GM19035 (cell line): ENCODE measurements around the gene RNF181.
A peak's percentile ranks its signal among the peaks of the same experiment; 100 is the strongest.
"Not testable (repeated sequence)": the region's sequence is repeated elsewhere in the genome, so short reads cannot be mapped to it uniquely, and the experiment has no call there.

Experiments used
- ATAC-seq: cut with Tn5 transposase; IDR thresholded peaks from one replicate; pipeline ENCODE4 v1.9.1; 2021; ENCODE audit not compliant: unreplicated experiment

RNF181 gene

DNA sequence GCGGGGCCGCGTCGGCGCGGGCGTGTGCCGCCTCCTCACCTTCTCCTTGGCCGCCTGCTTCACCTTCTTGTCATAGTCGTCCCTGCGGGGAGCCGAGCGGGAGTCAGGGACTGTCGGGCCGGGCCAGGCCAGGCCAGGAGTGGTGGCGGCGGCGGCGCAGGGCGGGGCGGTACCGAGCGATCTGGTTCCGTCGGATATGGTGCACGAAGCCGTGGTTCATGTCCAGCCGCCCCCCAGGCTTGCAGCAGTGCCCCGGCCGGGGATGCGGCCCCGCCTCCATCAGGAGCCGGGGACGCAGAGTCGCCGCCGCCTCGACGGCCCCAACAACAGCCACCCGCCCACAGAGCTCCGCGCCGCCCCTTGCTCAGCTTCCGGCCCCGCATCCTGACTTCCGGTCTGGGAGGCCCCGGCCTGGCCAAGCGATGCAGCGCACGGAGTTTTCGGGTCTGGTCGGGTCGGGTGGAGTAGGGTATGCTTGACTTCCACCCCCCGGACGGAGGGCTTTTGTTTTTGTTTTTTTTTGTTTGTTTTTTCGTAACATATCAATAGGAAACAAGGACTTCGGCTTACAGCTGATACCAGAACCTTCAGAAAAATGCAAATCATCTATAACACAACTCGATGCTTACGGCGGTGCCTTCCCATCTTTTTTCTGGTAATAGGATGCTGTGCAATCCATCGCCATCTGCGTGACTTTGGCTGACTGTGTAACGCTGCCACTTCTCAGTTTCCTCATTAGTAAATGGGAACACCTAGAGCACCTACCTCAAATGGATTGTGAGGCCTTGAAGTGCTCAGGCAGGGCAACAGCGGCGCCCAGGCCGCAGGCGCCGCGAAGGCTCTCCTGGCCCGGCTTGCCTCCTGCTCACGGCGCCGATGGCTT lies 16.4 kb downstream of the RNF181 start, which contains the start of gene C2orf68:
Gene C2orf68 (minus strand): TSS at position 362 of the 883 bp plus-strand sequence. CDS start 82 bp downstream, at position 280.
- peak; percentile 75 for ATAC-seq

DNA sequence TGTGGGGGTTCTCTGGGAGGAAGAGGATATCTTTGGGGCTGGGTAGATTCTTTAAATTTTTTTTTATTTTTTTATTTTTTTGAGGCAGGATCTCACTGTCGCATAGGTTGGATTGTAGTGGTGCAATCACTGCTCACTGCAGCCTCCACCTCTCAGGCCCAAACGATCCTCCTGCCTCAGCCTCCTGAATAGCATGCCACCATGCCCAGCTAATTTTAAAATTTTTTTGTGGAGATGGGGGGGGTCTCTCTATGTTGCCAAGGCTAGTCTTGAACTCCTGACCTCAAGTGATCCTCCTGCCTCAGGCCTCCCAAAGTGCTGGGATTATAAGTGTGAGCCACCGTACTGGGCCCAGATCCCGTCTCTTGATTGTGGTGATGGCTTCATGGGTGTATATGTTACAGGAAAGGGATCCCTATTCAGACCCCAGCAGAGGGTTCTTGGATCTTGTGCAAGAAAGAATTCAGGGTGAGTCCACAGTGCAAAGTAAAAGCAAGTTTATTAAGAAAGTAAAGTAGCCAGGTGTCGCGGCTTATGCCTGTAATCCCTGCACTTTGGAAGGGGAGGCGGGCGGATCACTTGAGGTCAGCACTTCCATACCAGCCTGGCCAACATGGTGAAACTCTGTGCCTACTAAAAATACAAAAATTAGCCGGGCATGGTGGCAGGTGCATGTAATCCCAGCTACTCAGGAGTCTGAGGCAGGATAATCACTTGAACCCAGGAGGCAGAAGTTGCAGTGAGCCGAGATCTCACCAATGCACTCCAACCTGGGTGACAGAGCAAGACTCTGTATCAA lies 18.4 kb downstream of the RNF181 start:
- ATAC-seq = no peak

DNA sequence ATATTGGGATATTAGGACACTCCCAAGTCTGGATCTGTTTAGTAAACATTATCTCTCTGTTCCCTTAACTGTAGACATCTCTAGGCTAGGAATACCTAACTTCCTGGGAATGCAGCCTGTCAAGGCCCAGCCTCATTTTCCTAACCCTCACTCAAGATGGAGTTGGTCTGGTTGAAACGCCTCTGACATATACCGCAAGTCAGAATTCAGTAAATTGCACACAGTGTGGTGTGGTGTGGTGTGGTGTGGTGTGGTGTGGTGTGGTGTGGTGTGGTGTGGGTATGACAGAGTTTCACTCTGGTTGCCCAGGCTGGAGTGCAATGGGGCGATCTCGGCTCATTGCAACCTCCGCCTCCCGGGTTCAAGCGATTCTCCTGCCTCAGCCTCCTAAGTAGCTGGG lies 19.2 kb downstream of the RNF181 start:
- not testable (repeated sequence) for ATAC-seq

DNA sequence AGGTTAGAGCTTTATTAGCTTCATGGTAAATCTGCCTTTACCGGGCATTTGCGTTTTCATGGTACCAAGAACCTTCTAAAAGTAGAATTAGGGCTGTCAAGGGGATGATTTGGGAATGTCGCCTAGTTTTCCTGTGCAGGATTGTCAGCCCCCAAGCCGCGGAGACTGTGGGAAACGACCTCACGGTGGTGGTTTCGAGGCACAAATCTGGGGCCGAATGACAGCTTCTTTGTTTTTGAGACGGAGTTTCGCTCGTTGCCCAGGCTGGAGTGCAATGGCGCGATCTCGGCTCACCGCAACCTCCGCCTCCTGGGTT lies 19.8 kb downstream of the RNF181 start:
- no peak for ATAC-seq

DNA sequence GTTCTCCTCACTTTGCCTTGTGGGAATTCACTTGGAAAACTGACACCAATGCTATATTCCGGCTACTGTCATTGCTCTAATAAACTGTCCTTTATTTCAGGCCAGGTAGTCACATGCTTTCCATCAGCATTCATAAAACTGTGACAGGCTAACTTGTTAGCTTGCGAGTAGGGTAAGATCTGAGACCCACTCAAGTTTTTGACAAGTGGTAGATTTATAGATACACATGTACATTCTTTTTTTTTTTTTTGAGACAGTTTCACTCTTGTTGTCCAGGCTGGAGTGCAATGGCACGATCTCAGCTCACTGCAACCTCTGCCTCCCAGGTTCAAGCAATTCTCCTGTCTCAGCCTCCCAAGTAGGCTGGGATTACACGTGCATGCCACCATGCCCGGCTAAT lies 22.2 kb downstream of the RNF181 start:
- not testable (repeated sequence) for ATAC-seq

DNA sequence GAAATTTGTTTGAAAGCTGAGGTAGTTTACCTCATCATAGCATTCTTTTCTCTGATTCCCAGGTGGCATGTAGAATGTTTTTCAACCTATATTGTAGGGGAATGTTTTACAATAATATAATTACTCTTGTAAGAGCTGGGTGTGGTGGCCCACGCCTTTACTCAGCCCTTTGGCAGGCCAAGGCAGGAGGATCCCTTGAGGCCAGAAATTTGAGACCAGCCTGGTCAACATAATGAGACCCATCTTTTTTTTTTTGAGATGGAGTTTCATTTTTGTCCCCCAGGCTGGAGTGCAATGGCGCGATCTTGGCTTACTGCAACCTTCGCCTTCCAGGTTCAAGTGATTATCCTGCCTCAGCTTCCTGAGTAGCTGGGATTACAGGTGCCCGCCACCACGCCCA lies 24.1 kb downstream of the RNF181 start:
- no peak for ATAC-seq

DNA sequence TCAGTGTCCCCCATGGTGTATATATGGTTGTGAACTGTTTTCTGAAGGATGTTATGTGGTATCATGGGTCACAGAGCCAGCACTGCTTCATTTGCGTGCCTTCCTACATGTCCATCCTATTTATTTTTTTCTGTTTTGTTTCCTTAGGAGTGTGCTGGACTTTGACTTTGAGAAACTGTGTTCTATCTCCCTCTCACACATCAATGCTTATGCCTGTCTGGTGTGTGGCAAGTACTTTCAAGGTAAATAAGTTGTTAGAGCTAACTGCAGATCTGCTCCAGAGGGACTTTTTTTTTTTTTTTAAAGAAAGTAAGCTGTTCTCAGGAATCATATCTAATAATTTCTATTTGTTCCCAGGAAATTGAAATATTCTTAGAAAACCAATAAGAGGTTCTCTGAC lies 25.8 kb downstream of the RNF181 start:
- no peak for ATAC-seq

DNA sequence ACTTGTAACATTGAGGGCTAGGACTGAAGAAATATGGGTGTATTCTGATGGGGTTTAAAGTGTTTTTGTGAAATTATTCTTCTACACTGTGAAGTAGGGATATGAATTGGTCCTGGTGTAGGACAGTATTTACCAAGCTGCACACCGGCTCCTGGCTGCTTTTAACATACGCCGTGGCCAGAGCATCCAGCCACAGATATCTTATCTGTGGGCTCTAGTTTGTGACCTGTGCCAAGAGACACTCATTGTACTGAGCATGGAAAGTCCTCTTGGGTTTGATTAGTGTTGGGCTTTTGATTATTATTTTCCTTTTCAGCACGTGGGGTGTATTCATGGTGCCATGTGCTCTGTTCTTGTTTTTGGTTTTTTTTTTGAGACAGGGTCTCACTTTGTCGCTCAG lies 28.4 kb downstream of the RNF181 start:
- ATAC-seq = no peak

DNA sequence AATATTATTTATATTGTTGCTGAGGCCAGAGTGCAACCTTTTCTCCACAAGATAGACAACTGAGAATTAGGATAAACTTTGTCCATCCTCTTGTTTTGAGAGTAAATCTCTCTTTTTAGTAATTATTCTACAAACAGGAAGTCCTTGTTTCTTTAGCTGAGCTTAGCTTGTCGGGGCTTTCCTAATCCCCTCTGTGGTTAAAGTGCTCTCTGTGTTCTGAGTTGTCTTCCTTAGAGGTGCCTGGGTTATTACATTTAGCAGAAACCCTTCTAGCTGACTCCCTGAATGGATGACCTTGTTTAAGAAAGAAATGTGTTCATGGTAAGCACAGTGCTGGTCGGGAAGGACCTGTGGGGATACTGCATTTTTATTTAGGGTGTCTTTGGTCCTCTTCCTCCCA lies 33.1 kb downstream of the RNF181 start:
- ATAC-seq = no peak

DNA sequence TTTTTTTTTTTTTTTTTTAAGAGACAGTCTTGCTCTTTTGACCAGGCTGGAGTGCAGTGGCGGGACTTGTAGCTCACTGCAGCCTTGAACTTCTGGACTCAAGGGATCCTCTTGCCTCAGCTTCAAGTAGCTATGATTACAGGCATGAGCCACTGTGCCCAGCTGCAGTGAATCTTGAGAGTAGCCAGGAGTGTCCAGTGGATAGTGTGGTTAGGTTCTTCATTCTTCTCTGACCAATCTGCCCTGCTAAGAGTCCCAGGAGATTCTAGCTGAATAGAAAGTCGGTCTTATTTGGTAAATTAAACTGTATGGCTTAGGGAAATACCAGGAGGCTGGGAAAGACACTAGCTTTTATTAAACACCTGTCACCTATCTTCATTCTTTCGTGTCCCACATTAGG lies 35.8 kb downstream of the RNF181 start:
- no peak for ATAC-seq

DNA sequence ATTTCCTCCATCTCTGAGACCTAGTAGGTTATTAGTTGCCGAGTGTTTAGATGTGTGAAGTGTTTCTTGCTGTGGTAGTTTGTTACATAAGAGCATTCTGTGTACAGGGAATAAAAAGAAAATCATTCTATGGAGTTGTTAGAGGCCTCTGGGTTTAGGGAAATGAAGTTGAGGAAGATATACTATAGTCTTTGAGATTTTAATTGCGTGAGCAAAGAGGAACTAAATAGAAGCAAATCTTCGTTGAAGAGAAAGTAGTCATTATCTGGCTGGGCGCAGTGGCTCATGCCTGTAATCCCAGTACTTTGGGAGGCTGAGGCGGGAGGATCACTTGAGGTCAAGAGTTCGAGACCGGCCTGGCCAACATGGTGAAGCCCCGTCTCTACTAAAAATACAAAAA lies 39.5 kb downstream of the RNF181 start:
- ATAC-seq = no peak

DNA sequence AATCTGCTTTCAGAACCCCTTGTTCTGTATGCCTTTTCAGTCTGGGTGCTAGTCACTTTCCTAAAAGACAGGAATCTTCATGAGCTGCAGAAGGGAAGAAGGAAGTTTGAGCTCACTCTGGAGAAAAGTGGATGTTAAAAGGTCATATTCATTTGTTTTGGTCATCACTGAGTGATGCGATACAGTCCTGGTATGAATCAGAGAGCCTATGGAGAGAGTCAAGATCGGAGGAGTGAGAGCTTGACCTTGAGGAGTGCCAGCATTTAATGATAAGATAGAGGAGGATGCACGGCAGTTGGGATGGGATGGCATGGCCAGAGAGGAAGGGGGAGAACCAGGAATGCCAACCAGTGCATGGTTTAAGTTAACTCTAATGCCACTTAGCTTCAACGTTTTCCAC lies 40.1 kb downstream of the RNF181 start:
- ATAC-seq = no peak

DNA sequence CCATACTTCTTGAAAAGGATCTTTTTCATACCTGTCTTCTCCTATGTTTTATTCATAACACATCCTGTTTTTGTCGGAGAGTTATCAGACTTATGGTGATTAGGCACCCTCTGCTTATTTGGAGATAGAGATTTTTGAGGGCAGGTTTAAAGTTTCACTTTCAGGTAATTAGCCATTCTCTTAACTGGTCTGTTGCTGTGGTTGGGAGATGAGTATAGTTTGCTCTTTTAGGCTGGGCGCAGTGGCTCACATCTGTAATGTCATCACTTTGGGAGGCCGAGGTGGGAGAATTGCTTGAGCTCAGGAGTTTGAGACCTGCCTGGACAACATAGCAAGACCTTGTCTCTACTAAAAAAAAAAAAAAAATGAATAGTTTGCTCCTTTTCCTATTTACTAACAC lies 47.2 kb downstream of the RNF181 start:
- ATAC-seq = peak; percentile 59

DNA sequence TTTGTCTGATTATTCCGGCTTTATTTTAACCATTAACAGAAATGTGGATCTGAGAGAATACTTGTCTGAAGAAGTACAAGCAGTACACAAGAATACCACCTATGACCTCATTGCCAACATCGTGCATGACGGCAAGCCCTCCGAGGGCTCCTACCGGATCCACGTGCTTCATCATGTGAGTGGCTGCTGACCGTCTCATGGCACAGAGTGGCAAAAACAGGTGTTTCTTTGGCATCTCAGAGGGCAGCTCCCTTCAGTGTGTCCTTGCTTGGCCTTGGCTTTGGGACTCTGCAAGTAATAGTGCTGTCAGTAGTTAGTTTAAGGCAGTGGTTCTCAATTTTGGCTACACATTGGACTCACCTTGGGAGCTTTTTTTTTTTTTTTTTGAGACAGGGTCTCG lies 49.4 kb downstream of the RNF181 start:
- no peak for ATAC-seq

DNA sequence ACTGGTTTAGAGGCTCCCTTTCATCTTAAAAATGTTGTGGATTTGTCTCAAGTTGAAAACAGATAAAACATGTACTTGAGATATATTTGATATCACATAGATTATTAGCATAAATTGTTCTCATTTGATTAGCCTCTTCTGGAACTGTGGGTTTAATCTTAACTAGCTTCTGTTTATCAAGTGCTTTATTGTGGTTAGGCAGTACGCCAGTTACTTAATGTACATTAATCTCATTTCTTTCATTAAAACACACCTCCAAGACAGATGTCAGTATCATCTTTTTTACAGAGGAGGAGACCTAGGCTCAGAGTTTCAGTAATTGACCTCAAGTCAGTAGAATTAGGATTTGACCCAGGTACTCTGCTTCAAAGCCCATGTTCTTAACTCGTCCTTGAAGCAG lies 50.6 kb downstream of the RNF181 start:
- ATAC-seq = no peak
